CD14-positive monocyte (primary cell): ENCODE results near the gene XAGE3. TPM values are rescaled to one million over a fixed set of nuclear protein-coding genes. Genes with fewer than 3 reads are reported as not detected.
"Not testable (repeated sequence)": the region's sequence is repeated elsewhere in the genome, so short reads cannot be mapped to it uniquely, and the experiment has no call there.

Experiments
- DNase-seq, 3 donors: peaks; one replicate each; pipeline ENCODE4 v3.0.0-alpha.2; 2011 to 2022
- H2AFZ ChIP-seq: 2 replicates; pipeline ENCODE4 v1.6.0; 2012; ENCODE audit warnings: mild to moderate bottlenecking, low read depth, low read length, inconsistent platforms; ENCODE audit not compliant: insufficient read depth, poor library complexity, severe bottlenecking
- H3K27ac ChIP-seq, 2 donors: 1 replicate in 1 of 2; 2 replicates in 1 of 2; pipeline ENCODE4 v1.5.1; 2012 to 2013; ENCODE audit warnings: low read length in 2 of 2, control low read depth in 1 of 2, inconsistent platforms in 1 of 2, low read depth in 1 of 2, mild to moderate bottlenecking in 1 of 2
- H3K27me3 ChIP-seq, 2 donors: one replicate each; pipeline versions ENCODE4 v1.6.0 to v1.6.1; 2011 to 2013; ENCODE audit warnings: low read length in 2 of 2; ENCODE audit not compliant: control insufficient read depth in 2 of 2, insufficient read depth in 2 of 2
- H3K36me3 ChIP-seq, 2 donors: replicated peaks in 1 of 2; 1 replicate in 1 of 2; 2 replicates in 1 of 2; pipeline versions ENCODE4 v1.5.1 to v1.6.1; 2012 to 2013; ENCODE audit warnings: low read length in 2 of 2, control low read depth in 1 of 2, inconsistent platforms in 1 of 2, mild to moderate bottlenecking in 1 of 2; ENCODE audit not compliant: insufficient read depth in 2 of 2, control insufficient read depth in 1 of 2
- H3K4me1 ChIP-seq, 2 donors: 1 replicate in 1 of 2; 2 replicates in 1 of 2; pipeline versions ENCODE4 v1.5.1 to v1.6.1; 2012 to 2013; ENCODE audit warnings: low read length in 2 of 2, control low read depth in 1 of 2, inconsistent platforms in 1 of 2, mild to moderate bottlenecking in 1 of 2, moderate library complexity in 1 of 2; ENCODE audit not compliant: insufficient read depth in 2 of 2, control insufficient read depth in 1 of 2
- H3K4me2 ChIP-seq: replicated peaks from 2 replicates; pipeline ENCODE3; 2012; ENCODE audit warnings: low read length, moderate library complexity, mild to moderate bottlenecking; ENCODE audit not compliant: poor library complexity, severe bottlenecking; ENCODE audit errors: extremely low read depth
- H3K4me3 ChIP-seq, 3 experiments: fragments of 200-600 bp in 1 of 3; sonication (generic) in 1 of 3; replicated peaks in 1 of 3; 1 replicate in 2 of 3; 2 replicates in 1 of 3; pipeline ENCODE4 v1.5.1; 2011 to 2013; ENCODE audit warnings: low read length in 3 of 3, mild to moderate bottlenecking in 3 of 3, control low read depth in 2 of 3, low read depth in 2 of 3, inconsistent platforms in 1 of 3, moderate library complexity in 1 of 3
- H3K79me2 ChIP-seq: 2 replicates; pipeline ENCODE4 v1.6.0; 2012; ENCODE audit warnings: mild to moderate bottlenecking, control low read depth, inconsistent platforms, low read length, moderate library complexity; ENCODE audit not compliant: insufficient read depth
- H3K9ac ChIP-seq: 2 replicates; pipeline ENCODE4 v1.6.0; 2017; ENCODE audit warnings: low read length, mild to moderate bottlenecking; ENCODE audit not compliant: insufficient read depth, poor library complexity, severe bottlenecking
- H3K9me3 ChIP-seq, 2 donors: replicated peaks in 1 of 2; 1 replicate in 1 of 2; 2 replicates in 1 of 2; pipeline versions ENCODE4 v1.5.1 to v1.6.1; 2012 to 2013; ENCODE audit warnings: low read length in 2 of 2, control low read depth in 1 of 2; ENCODE audit not compliant: control insufficient read depth in 1 of 2, insufficient read depth in 1 of 2
- H4K20me1 ChIP-seq: 2 replicates; pipeline ENCODE4 v1.6.0; 2012; ENCODE audit warnings: mild to moderate bottlenecking, low read length, control low read depth, moderate library complexity; ENCODE audit not compliant: insufficient read depth
- H3K27ac Mint-ChIP-seq, 7 donors: one replicate each; pipeline ENCODE4 v1.8.0; 2020; ENCODE audit warnings: mild to moderate bottlenecking in 7 of 7, mixed read lengths in 7 of 7, moderate library complexity in 6 of 7, inconsistent platforms in 2 of 7
- H3K27me3 Mint-ChIP-seq, 3 donors: one replicate each; pipeline ENCODE4 v1.8.0; 2021 to 2022; ENCODE audit warnings: low read depth in 3 of 3, mild to moderate bottlenecking in 3 of 3, mixed read lengths in 3 of 3, moderate library complexity in 3 of 3, inconsistent platforms in 1 of 3
- H3K36me3 Mint-ChIP-seq, 2 donors: one replicate each; pipeline ENCODE4 v1.8.0; 2020; ENCODE audit warnings: mixed read lengths in 2 of 2, inconsistent platforms in 1 of 2, mild to moderate bottlenecking in 1 of 2
- H3K4me1 Mint-ChIP-seq: one replicate; pipeline ENCODE4 v1.8.0; 2020; ENCODE audit warnings: mild to moderate bottlenecking, mixed read lengths
- H3K4me3 Mint-ChIP-seq, 2 donors: one replicate each; pipeline ENCODE4 v1.8.0; 2020; ENCODE audit warnings: mild to moderate bottlenecking in 2 of 2, mixed read lengths in 2 of 2, moderate library complexity in 1 of 2
- H3K9me3 Mint-ChIP-seq, 7 donors: one replicate each; pipeline ENCODE4 v1.8.0; 2020 to 2022; ENCODE audit warnings: mixed read lengths in 7 of 7, mild to moderate bottlenecking in 6 of 7, moderate library complexity in 6 of 7, inconsistent platforms in 2 of 7
- WGBS: methylation state at CpG from one replicate; pipeline ENCODE4 v1.1.5; 2013; ENCODE audit warnings: missing lambda C conversion rate; ENCODE audit not compliant: insufficient coverage; 5-methylcytosine and 5-hydroxymethylcytosine counted together
- intact Hi-C, 2 donors: fragments of 100-400 bp; cut with micrococcal nuclease; formaldehyde crosslinking; loops; one replicate each; pipeline versions ENCODE4 v1.15.0 to v1.15.1; 2023
- polyA plus RNA-seq, 3 donors: library from polyadenylated mRNA; depleted of rRNA in 1 of 3; unstranded in 2 of 3; stranded (reverse) in 1 of 3; fragments of 300-500 nt in 2 of 3; fragments of >200 nt in 1 of 3; fragmentation: Illumina TruSeq in 2 of 3; gene quantifications; 1 replicate in 2 of 3; 2 replicates in 1 of 3; pipeline ENCODE4 v1.2.3, GENCODE V29; 2012 to 2021

XAGE3 gene
- polyA plus RNA-seq, 3 donors = not detected

GRCh38 chrX:52907900-52908299, 40.0 kb upstream of the XAGE3 start:
- WGBS = no CpG with 5 or more reads among the region's 17 CpGs
- H3K27ac Mint-ChIP-seq = not testable (repeated sequence)

GRCh38 chrX:52907137-52907536, 39.3 kb upstream of the XAGE3 start:
- WGBS = no CpG with 5 or more reads among the region's 17 CpGs
- H3K79me2 ChIP-seq, DNase-seq, H2AFZ ChIP-seq, H3K4me1 Mint-ChIP-seq, H4K20me1 ChIP-seq, H3K27ac ChIP-seq, H3K4me3 ChIP-seq, H3K4me1 ChIP-seq, H3K9ac ChIP-seq, H3K4me3 Mint-ChIP-seq, H3K9me3 Mint-ChIP-seq, H3K36me3 ChIP-seq, H3K27ac Mint-ChIP-seq, H3K27me3 Mint-ChIP-seq, H3K36me3 Mint-ChIP-seq, intact Hi-C loops, H3K9me3 ChIP-seq, H3K27me3 ChIP-seq, H3K4me2 ChIP-seq: not testable (repeated sequence)

More at GRCh38 chrX:52907900-52908299, 40.0 kb upstream of the XAGE3 start:
- H3K79me2 ChIP-seq, H3K9ac ChIP-seq, H3K4me3 Mint-ChIP-seq, H2AFZ ChIP-seq, H3K4me1 Mint-ChIP-seq, H3K27me3 ChIP-seq, DNase-seq, H3K9me3 Mint-ChIP-seq, H3K4me2 ChIP-seq, H3K27me3 Mint-ChIP-seq, H3K4me1 ChIP-seq, H3K36me3 ChIP-seq, H3K4me3 ChIP-seq, H3K9me3 ChIP-seq, H3K36me3 Mint-ChIP-seq, H3K27ac ChIP-seq, H4K20me1 ChIP-seq, intact Hi-C loops: not testable (repeated sequence)

DNA sequence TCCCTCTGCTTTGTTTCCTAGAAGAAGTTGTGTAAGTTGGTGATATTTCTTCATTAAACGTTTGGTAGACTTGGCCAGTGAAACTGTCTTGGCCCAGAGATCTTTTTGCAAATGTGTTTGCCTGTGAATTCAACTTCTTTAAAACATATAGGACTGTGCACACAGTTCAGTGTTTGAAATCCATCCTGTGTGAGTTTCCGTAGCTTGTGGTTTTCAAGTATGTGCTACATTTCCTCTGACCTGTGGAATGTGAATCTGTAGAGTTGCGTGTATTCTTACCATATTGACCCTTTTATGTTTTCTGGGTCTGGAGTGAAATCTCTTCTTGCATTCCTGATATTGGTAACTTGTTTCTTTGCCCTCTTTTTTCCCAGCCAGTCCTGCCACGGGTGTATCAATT, 38.2 kb upstream of the XAGE3 start:
- H3K4me3 ChIP-seq, H3K9me3 ChIP-seq, H3K36me3 Mint-ChIP-seq, H3K4me1 ChIP-seq, intact Hi-C loops, H3K27me3 Mint-ChIP-seq, H3K9ac ChIP-seq, H3K4me2 ChIP-seq, H3K4me3 Mint-ChIP-seq, H3K9me3 Mint-ChIP-seq, DNase-seq, H3K36me3 ChIP-seq, H3K27ac ChIP-seq, H3K79me2 ChIP-seq, H2AFZ ChIP-seq, H3K27me3 ChIP-seq, H3K4me1 Mint-ChIP-seq, H3K27ac Mint-ChIP-seq, H4K20me1 ChIP-seq: not testable (repeated sequence)
- WGBS = no CpG with 5 or more reads among the region's 4 CpGs

DNA sequence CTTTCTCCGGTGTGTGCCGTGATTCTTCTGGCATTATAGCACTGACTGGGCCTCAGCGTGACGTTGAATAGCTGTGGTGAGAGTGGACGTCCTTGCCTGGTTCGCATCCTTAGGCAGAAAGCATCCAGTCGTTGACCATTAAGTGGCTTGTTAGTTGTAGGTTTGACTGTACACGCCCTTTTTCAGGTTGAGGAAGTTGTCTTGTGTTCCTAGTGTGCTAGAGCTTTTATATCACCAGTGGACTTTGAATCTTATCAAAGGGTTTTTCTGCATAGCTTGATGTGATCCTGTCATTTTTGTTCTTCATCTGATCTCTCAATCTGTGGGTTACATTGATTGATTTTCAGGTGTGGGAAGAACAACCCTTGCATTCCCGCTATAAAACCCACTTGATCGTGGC, 37.6 kb upstream of the XAGE3 start:
- H3K27ac ChIP-seq, H3K27me3 Mint-ChIP-seq, DNase-seq, H3K4me1 ChIP-seq, H3K4me1 Mint-ChIP-seq, H3K4me3 Mint-ChIP-seq, H3K27ac Mint-ChIP-seq, H3K36me3 Mint-ChIP-seq, H3K36me3 ChIP-seq, H3K79me2 ChIP-seq, H3K9me3 Mint-ChIP-seq, H3K4me2 ChIP-seq, H2AFZ ChIP-seq, H3K9me3 ChIP-seq, H4K20me1 ChIP-seq, H3K9ac ChIP-seq, intact Hi-C loops, H3K4me3 ChIP-seq, H3K27me3 ChIP-seq: not testable (repeated sequence)
- WGBS = no CpG with 5 or more reads among the region's 10 CpGs
